OCI-LY1 (cell line): ENCODE data around the gene STX17.

Experiments used
- H2AFZ ChIP-seq: fragments of 200-600 bp; sonication (generic), shearing (Covaris generic); 2 replicates; pipeline ENCODE4 v1.6.0; 2014; ENCODE audit warnings: antibody characterized with exemption, mild to moderate bottlenecking, low read length
- H3F3A ChIP-seq: fragments of 200-600 bp; sonication (generic), shearing (Covaris generic); 2 replicates; pipeline ENCODE4 v1.6.0; 2014; ENCODE audit warnings: mild to moderate bottlenecking, antibody characterized with exemption, low read length, moderate library complexity; ENCODE audit not compliant: insufficient read depth
- H3K27ac ChIP-seq: fragments of 200-600 bp; sonication (generic); 2 replicates; pipeline ENCODE4 v1.5.1; 2014; ENCODE audit warnings: low read length, mixed run types, mild to moderate bottlenecking, low read depth; ENCODE audit not compliant: poor library complexity, severe bottlenecking
- H3K27me3 ChIP-seq: fragments of 200-600 bp; sonication (generic); 2 replicates; pipeline ENCODE4 v1.6.0; 2014; ENCODE audit warnings: antibody characterized with exemption, mild to moderate bottlenecking, low read length, moderate library complexity; ENCODE audit not compliant: insufficient read depth
- H3K36me3 ChIP-seq: fragments of 200-600 bp; sonication (generic); 2 replicates; pipeline ENCODE4 v1.6.1; 2014; ENCODE audit warnings: mild to moderate bottlenecking, antibody characterized with exemption, low read length, moderate library complexity, mixed read lengths; ENCODE audit not compliant: insufficient read depth
- H3K4me1 ChIP-seq: fragments of 200-600 bp; sonication (generic); 2 replicates; pipeline ENCODE4 v1.5.1; 2014; ENCODE audit warnings: mild to moderate bottlenecking, low read length, moderate library complexity; ENCODE audit not compliant: insufficient read depth, severe bottlenecking
- H3K4me2 ChIP-seq: fragments of 200-600 bp; sonication (generic), shearing (Covaris generic); 2 replicates; pipeline ENCODE4 v1.6.1; 2014; ENCODE audit warnings: low read length
- H3K4me3 ChIP-seq: fragments of 200-600 bp; sonication (generic); 2 replicates; pipeline ENCODE4 v1.5.1; 2014; ENCODE audit warnings: low read length, low read depth, mild to moderate bottlenecking, mixed read lengths; ENCODE audit not compliant: poor library complexity, severe bottlenecking
- H3K79me2 ChIP-seq: fragments of 200-600 bp; shearing (Covaris generic); 2 replicates; pipeline ENCODE4 v1.6.1; 2016; ENCODE audit warnings: mixed run types, low read length, mixed read lengths; ENCODE audit not compliant: insufficient read depth
- H3K9ac ChIP-seq: fragments of 200-600 bp; sonication (generic), shearing (Covaris generic); 2 replicates; pipeline ENCODE4 v1.6.1; 2014; ENCODE audit warnings: mild to moderate bottlenecking, low read length, mixed read lengths
- H3K9me2 ChIP-seq: fragments of 200-600 bp; sonication (generic), shearing (Covaris generic); 2 replicates; pipeline ENCODE4 v1.6.1; 2014; ENCODE audit warnings: low read depth, mild to moderate bottlenecking, low read length, mixed read lengths
- H3K9me3 ChIP-seq: fragments of 200-600 bp; shearing (Covaris generic); 2 replicates; pipeline ENCODE4 v1.6.1; 2014; ENCODE audit warnings: low read length, mixed read lengths
- H4K20me1 ChIP-seq: fragments of 200-600 bp; sonication (generic), shearing (Covaris generic); 2 replicates; pipeline ENCODE4 v1.6.0; 2016; ENCODE audit warnings: mild to moderate bottlenecking, low read length; ENCODE audit not compliant: insufficient read depth
- EZH2 ChIP-seq: fragments of 200-600 bp; sonication (generic), shearing (Covaris generic); IDR thresholded peaks from 2 replicates; pipeline ENCODE4 v1.8.0; 2017; ENCODE audit warnings: borderline replicate concordance, mixed run types, mild to moderate bottlenecking, antibody characterized with exemption, low read length, moderate library complexity, mixed read lengths
- TF ChIP-seq, protein P1 (sequence below): fragments of 200-600 bp; sonication (generic), shearing (Covaris generic); IDR thresholded peaks from 2 replicates; pipeline ENCODE4 v1.5.1; 2017; ENCODE audit warnings: mild to moderate bottlenecking, antibody characterized with exemption, low read length, moderate library complexity, mixed read lengths

The STX17 gene

DNA sequence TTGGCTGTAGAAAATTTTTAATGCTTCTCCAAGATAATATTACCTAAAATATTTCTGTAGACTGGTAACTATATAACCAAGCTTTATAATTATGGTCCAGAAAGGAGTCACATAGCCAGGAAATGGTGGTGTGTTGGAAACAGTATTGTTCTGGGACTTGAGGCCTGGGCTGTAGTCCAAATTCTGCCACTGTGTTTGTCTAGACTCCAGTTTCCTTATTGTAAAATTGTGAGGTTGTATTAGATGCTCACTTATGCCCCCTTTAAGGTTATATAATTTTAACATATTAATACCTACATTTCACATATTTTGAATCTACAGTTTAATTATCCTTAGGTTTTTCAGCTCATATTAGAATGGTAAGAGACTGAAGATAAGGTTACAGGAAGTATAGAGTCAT lies 42.4 kb downstream of the STX17 start:
- no peak overlapping the region for H3K9ac ChIP-seq
- H2AFZ ChIP-seq: no peak overlapping the region
- no peak overlapping the region for H3K4me3 ChIP-seq
- no peaks in the 10 kb centered on the region for H3K27me3 ChIP-seq
- H3K4me1 ChIP-seq: peaks cover 4% of the 10 kb centered on the region
- no peak overlapping the region for H3K27ac ChIP-seq
- no peaks in the 10 kb centered on the region for H3F3A ChIP-seq
- H3K9me2 ChIP-seq: no peaks in the 10 kb centered on the region
- H4K20me1 ChIP-seq: no peaks in the 10 kb centered on the region
- no peaks in the 10 kb centered on the region; the same call in 1 of the 2 replicates for H3K9me3 ChIP-seq
- TF ChIP-seq, protein P1, sequence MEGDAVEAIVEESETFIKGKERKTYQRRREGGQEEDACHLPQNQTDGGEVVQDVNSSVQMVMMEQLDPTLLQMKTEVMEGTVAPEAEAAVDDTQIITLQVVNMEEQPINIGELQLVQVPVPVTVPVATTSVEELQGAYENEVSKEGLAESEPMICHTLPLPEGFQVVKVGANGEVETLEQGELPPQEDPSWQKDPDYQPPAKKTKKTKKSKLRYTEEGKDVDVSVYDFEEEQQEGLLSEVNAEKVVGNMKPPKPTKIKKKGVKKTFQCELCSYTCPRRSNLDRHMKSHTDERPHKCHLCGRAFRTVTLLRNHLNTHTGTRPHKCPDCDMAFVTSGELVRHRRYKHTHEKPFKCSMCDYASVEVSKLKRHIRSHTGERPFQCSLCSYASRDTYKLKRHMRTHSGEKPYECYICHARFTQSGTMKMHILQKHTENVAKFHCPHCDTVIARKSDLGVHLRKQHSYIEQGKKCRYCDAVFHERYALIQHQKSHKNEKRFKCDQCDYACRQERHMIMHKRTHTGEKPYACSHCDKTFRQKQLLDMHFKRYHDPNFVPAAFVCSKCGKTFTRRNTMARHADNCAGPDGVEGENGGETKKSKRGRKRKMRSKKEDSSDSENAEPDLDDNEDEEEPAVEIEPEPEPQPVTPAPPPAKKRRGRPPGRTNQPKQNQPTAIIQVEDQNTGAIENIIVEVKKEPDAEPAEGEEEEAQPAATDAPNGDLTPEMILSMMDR: no peak
- no peak for TF ChIP-seq EZH2
- no peaks in the 10 kb centered on the region for H3K79me2 ChIP-seq
- H3K4me2 ChIP-seq: no peak overlapping the region
- H3K36me3 ChIP-seq: peaks cover 21% of the 10 kb centered on the region

DNA sequence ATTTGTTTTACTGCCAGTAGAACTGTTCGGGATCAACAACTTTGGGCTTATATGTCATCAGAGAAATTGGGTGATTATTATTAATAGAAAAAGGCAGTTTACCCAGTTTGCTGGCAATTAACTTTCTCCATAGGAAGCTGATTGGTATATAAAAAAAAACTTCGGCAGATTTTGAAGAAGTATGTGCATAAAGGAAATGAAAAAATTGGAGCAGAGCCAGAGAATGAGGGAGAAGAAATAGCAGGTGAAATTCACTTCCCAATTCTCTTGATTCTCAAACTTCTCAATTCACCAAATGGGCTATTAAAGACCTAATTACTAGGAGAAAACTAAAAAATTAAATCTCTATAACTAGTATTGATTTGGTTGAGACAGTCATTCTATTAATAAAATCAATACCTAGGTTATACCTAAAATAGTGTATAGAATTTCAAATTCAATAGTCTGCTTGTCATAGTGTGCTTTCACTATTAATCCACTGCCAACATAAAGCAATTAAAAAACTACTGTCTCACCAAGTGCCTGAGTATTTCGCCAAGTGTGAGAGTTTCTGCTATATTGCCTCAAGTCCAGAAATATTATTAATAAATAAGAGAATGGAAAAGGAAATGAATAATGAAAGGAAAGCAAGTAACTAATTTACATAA lies 47.5 kb downstream of the STX17 start:
- H2AFZ ChIP-seq: no peak overlapping the region
- H4K20me1 ChIP-seq: no peaks in the 10 kb centered on the region
- H3K4me2 ChIP-seq: no peak overlapping the region
- no peaks in the 10 kb centered on the region for H3F3A ChIP-seq
- H3K79me2 ChIP-seq: no peaks in the 10 kb centered on the region
- TF ChIP-seq, protein P1: no peak
- no peak for TF ChIP-seq EZH2
- H3K9me2 ChIP-seq: no peaks in the 10 kb centered on the region
- no peaks in the 10 kb centered on the region for H3K4me1 ChIP-seq
- no peak overlapping the region for H3K4me3 ChIP-seq
- no peaks in the 10 kb centered on the region; the same call in 1 of the 2 replicates for H3K9me3 ChIP-seq
- H3K27me3 ChIP-seq: no peaks in the 10 kb centered on the region
- H3K36me3 ChIP-seq: peaks cover 21% of the 10 kb centered on the region
- no peak overlapping the region for H3K27ac ChIP-seq
- no peak overlapping the region for H3K9ac ChIP-seq

GRCh38 chr9:99954819-99955218 lies 48.4 kb downstream of the STX17 start:
- Histone ChIP-seq H3K9me2 (no peaks in the 10 kb centered on the region), H3F3A (no peaks in the 10 kb centered on the region), H3K27ac (no peak overlapping the region), H3K79me2 (no peaks in the 10 kb centered on the region), H3K9me3 (no peaks in the 10 kb centered on the region; the same call in 1 of the 2 replicates), H3K4me2 (no peak overlapping the region), H4K20me1 (no peaks in the 10 kb centered on the region), H2AFZ (no peak overlapping the region), H3K4me3 (no peak overlapping the region), H3K36me3 (peaks cover 21% of the 10 kb centered on the region), H3K4me1 (no peaks in the 10 kb centered on the region), H3K9ac (no peak overlapping the region), H3K27me3 (no peaks in the 10 kb centered on the region)
- TF ChIP-seq EZH2: no peak
- TF ChIP-seq, protein P1: no peak
